Progenitor cell of endocrine pancreas (in vitro differentiated cells): ENCODE data around the gene ZNF221. TPM values are rescaled to one million over a fixed set of nuclear protein-coding genes. Genes with fewer than 3 reads are reported as not detected.

Experiments used
- DNase-seq: peaks from one replicate; pipeline ENCODE4 v3.0.0; 2021; ENCODE audit warnings: low spot score; ENCODE audit not compliant: unreplicated experiment
- H3K27ac Mint-ChIP-seq: 2 replicates; pipeline ENCODE4 v1.8.0; 2021; ENCODE audit warnings: mild to moderate bottlenecking, moderate library complexity, mixed read lengths
- H3K27me3 Mint-ChIP-seq: 2 replicates; pipeline ENCODE4 v1.8.0; 2021; ENCODE audit warnings: mixed read lengths
- H3K36me3 Mint-ChIP-seq: 2 replicates; pipeline ENCODE4 v1.8.0; 2022; ENCODE audit warnings: mixed read lengths; ENCODE audit not compliant: insufficient read depth
- H3K4me1 Mint-ChIP-seq: 2 replicates; pipeline ENCODE4 v1.8.0; 2021; ENCODE audit warnings: low read depth, mixed read lengths
- H3K4me3 Mint-ChIP-seq: 2 replicates; pipeline ENCODE4 v1.8.0; 2021; ENCODE audit warnings: low read depth, mild to moderate bottlenecking, moderate library complexity, mixed read lengths
- H3K9me3 Mint-ChIP-seq: 2 replicates; pipeline ENCODE4 v1.8.0; 2021; ENCODE audit warnings: low read depth, mixed read lengths
- CTCF ChIP-seq: fragments of 200-600 bp; sonication (generic); IDR thresholded peaks from one replicate; pipeline ENCODE4 v1.5.0; 2021; ENCODE audit warnings: antibody characterized with exemption, mild to moderate bottlenecking; ENCODE audit not compliant: unreplicated experiment
- total RNA-seq: library from RNA; stranded (reverse); gene quantifications from 2 replicates; pipeline ENCODE4 v1.2.1, GENCODE V29; 2021

Gene ZNF221
- total RNA-seq, 1 donor from 2014 or later, result 14.8 TPM

GRCh38 chr19:44002566-44003460, 51.8 kb downstream of the ZNF221 start, which contains the start of gene ZNF230:
Gene ZNF230 (plus strand): TSS chr19:44002957. CDS start chr19:44007079, 4,122 bp downstream.
- Mint-ChIP-seq H3K4me3 (peak within 1 kb of the TSS; percentile 95), H3K27ac (peak within 1 kb of the TSS; percentile 96), H3K9me3 (peaks cover 19% of the 10 kb centered on the region), H3K4me1 (peaks cover 14% of the 10 kb centered on the region), H3K36me3 (peaks cover 24% of the 10 kb centered on the region), H3K27me3 (peaks cover 3% of the 10 kb centered on the region)
- TF ChIP-seq CTCF, result no peak
- DNase-seq, result peak; percentile 74

GRCh38 chr19:44003461-44004009, 52.5 kb downstream of the ZNF221 start:
- no peak for DNase-seq
- H3K4me1 Mint-ChIP-seq, result peaks cover 14% of the 10 kb centered on the region
- H3K27ac Mint-ChIP-seq, result peak overlapping the region; percentile 96
- peaks cover 3% of the 10 kb centered on the region for H3K27me3 Mint-ChIP-seq
- TF ChIP-seq CTCF, result no peak
- H3K36me3 Mint-ChIP-seq, result peaks cover 30% of the 10 kb centered on the region
- H3K9me3 Mint-ChIP-seq, result peaks cover 24% of the 10 kb centered on the region
- H3K4me3 Mint-ChIP-seq, result peak overlapping the region; percentile 95

- Mint-ChIP-seq H3K36me3 (peaks cover 53% of the 10 kb centered on the region), H3K4me3 (no peak overlapping the region), H3K9me3 (peaks cover 43% of the 10 kb centered on the region), H3K27me3 (peaks cover 3% of the 10 kb centered on the region), H3K27ac (no peak overlapping the region), H3K4me1 (peaks cover 14% of the 10 kb centered on the region)
- DNase-seq, result no peak
- TF ChIP-seq CTCF, result no peak
Measured at GRCh38 chr19:44005973-44006372, 54.9 kb downstream of the ZNF221 start.

GRCh38 chr19:44007473-44007872, 56.4 kb downstream of the ZNF221 start:
- Mint-ChIP-seq H3K36me3 (peaks cover 64% of the 10 kb centered on the region), H3K4me1 (peaks cover 7% of the 10 kb centered on the region)
- TF ChIP-seq CTCF, result no peak

GRCh38 chr19:44010468-44010867, 59.4 kb downstream of the ZNF221 start:
- DNase-seq, result no peak
- no peak overlapping the region for H3K27ac Mint-ChIP-seq
- H3K4me1 Mint-ChIP-seq, result no peaks in the 10 kb centered on the region
- TF ChIP-seq CTCF, result no peak
- H3K9me3 Mint-ChIP-seq, result peaks cover 71% of the 10 kb centered on the region
- no peak overlapping the region for H3K4me3 Mint-ChIP-seq
- H3K27me3 Mint-ChIP-seq, result no peaks in the 10 kb centered on the region
- peaks cover 72% of the 10 kb centered on the region for H3K36me3 Mint-ChIP-seq

More at GRCh38 chr19:44007473-44007872, 56.4 kb downstream of the ZNF221 start:
- Mint-ChIP-seq H3K9me3 (peaks cover 52% of the 10 kb centered on the region), H3K27me3 (no peaks in the 10 kb centered on the region), H3K4me3 (no peak overlapping the region), H3K27ac (no peak overlapping the region)
- no peak for DNase-seq
